C4-2B (cell line): ENCODE measurements around the gene TIAM2.

ENCODE experiments used
- CTCF ChIP-seq: fragments of 450-650 bp; conservative IDR thresholded peaks from 2 replicates; pipeline ENCODE4 v1.5.1; 2017; ENCODE audit warnings: mild to moderate bottlenecking
- ZFX ChIP-seq: fragments of 450-650 bp; IDR thresholded peaks from 2 replicates; pipeline ENCODE4 v1.6.1; 2017

- TF ChIP-seq CTCF = no peak
- TF ChIP-seq ZFX = no peak
Measured at GRCh38 chr6:155128977-155129376, 133.9 kb downstream of the TIAM2 start.
